Neuronal stem cell (in vitro differentiated cells): Measurements from ENCODE around the gene PLA2G4C. TPM values are rescaled to one million over a fixed set of nuclear protein-coding genes. Genes with fewer than 3 reads are reported as not detected.
A peak's percentile ranks its signal among the peaks of the same experiment; 100 is the strongest.

Experiments used
- DNase-seq: peaks from one replicate; pipeline ENCODE4 v3.0.0-alpha.2; 2013; ENCODE audit warnings: low spot score
- H2AFZ ChIP-seq: one replicate; pipeline ENCODE4 v1.6.1; 2013; ENCODE audit warnings: mild to moderate bottlenecking, low read length, inconsistent platforms
- H2AK5ac ChIP-seq: 2 replicates; pipeline ENCODE4 v1.6.1; 2013; ENCODE audit warnings: low read depth, mild to moderate bottlenecking, inconsistent platforms, low read length, moderate library complexity, mixed read lengths
- H2BK120ac ChIP-seq: 2 replicates; pipeline ENCODE4 v1.6.1; 2013; ENCODE audit warnings: low read depth, mild to moderate bottlenecking, inconsistent platforms, low read length, moderate library complexity, mixed read lengths
- H2BK12ac ChIP-seq: one replicate; pipeline ENCODE4 v1.6.1; 2013; ENCODE audit warnings: low read length, inconsistent platforms
- H2BK15ac ChIP-seq: 2 replicates; pipeline ENCODE4 v1.6.1; 2013; ENCODE audit warnings: mild to moderate bottlenecking, low read length, inconsistent platforms, mixed read lengths
- H2BK5ac ChIP-seq: one replicate; pipeline ENCODE4 v1.6.1; 2013; ENCODE audit warnings: inconsistent platforms, mild to moderate bottlenecking, low read length, moderate library complexity
- H3K14ac ChIP-seq: one replicate; pipeline ENCODE4 v1.6.1; 2013; ENCODE audit warnings: low read length, inconsistent platforms
- H3K18ac ChIP-seq: 2 replicates; pipeline ENCODE4 v1.6.1; 2013; ENCODE audit warnings: low read length, inconsistent platforms
- H3K23ac ChIP-seq: 2 replicates; pipeline ENCODE4 v1.6.1; 2013; ENCODE audit warnings: low read depth, mild to moderate bottlenecking, mixed read lengths, low read length, inconsistent platforms; ENCODE audit not compliant: poor library complexity
- H3K27ac ChIP-seq: replicated peaks from 3 replicates; pipeline ENCODE4 v1.5.1; 2013; ENCODE audit warnings: low read length, inconsistent platforms
- H3K27me3 ChIP-seq, 3 experiments: 2 replicates each; pipeline ENCODE4 v1.6.1; 2013; ENCODE audit warnings: low read length in 3 of 3, mild to moderate bottlenecking in 2 of 3, inconsistent platforms in 1 of 3, low read depth in 1 of 3, mixed read lengths in 1 of 3, moderate library complexity in 1 of 3; ENCODE audit not compliant: control insufficient read depth in 3 of 3, insufficient read depth in 3 of 3
- H3K36me3 ChIP-seq, 2 donors: replicated peaks in 1 of 2; 2 replicates each; pipeline ENCODE4 v1.6.1; 2013; ENCODE audit warnings: low read length in 2 of 2; ENCODE audit not compliant: control insufficient read depth in 2 of 2, insufficient read depth in 2 of 2
- H3K4ac ChIP-seq: 2 replicates; pipeline ENCODE4 v1.6.1; 2013; ENCODE audit warnings: inconsistent platforms, mild to moderate bottlenecking, low read length, moderate library complexity
- H3K4me1 ChIP-seq, 2 donors: 1 replicate in 1 of 2; 2 replicates in 1 of 2; pipeline ENCODE4 v1.6.1; 2013; ENCODE audit warnings: low read length in 2 of 2, low read depth in 1 of 2; ENCODE audit not compliant: control insufficient read depth in 2 of 2, insufficient read depth in 1 of 2
- H3K4me2 ChIP-seq: one replicate; pipeline ENCODE4 v1.6.1; 2013; ENCODE audit warnings: mild to moderate bottlenecking, low read length, inconsistent platforms; ENCODE audit not compliant: insufficient read depth, poor library complexity, severe bottlenecking
- H3K4me3 ChIP-seq, 2 donors: 2 replicates each; pipeline ENCODE4 v1.5.1; 2013; ENCODE audit warnings: low read length in 2 of 2, mild to moderate bottlenecking in 2 of 2, inconsistent platforms in 1 of 2, moderate library complexity in 1 of 2
- H3K79me1 ChIP-seq: one replicate; pipeline ENCODE4 v1.6.1; 2013; ENCODE audit warnings: low read depth, mild to moderate bottlenecking, inconsistent platforms, low read length, moderate library complexity
- H3K9ac ChIP-seq: one replicate; pipeline ENCODE4 v1.6.1; 2013; ENCODE audit warnings: mild to moderate bottlenecking, low read depth, low read length, inconsistent platforms; ENCODE audit not compliant: poor library complexity
- H3K9me3 ChIP-seq, 2 donors: replicated peaks in 1 of 2; 2 replicates each; pipeline versions ENCODE3 to v1.6.1; 2013; ENCODE audit warnings: low read length in 2 of 2, mild to moderate bottlenecking in 2 of 2, inconsistent platforms in 1 of 2, low read depth in 1 of 2, mixed read lengths in 1 of 2, moderate library complexity in 1 of 2; ENCODE audit not compliant: control insufficient read depth in 2 of 2, insufficient read depth in 1 of 2
- H4K8ac ChIP-seq: one replicate; pipeline ENCODE4 v1.6.1; 2013; ENCODE audit warnings: low read depth, mild to moderate bottlenecking, inconsistent platforms, low read length, moderate library complexity
- H4K91ac ChIP-seq: one replicate; pipeline ENCODE4 v1.6.1; 2013; ENCODE audit warnings: low read length, low read depth, mild to moderate bottlenecking, inconsistent platforms; ENCODE audit not compliant: poor library complexity
- WGBS, 2 donors: extraction: QIAGEN DNeasy Blood & Tissue Kit; methylation state at CpG; one replicate each; pipeline ENCODE4 v1.1.7; 2013; ENCODE audit warnings: missing lambda C conversion rate in 2 of 2, mixed read lengths in 1 of 2; ENCODE audit not compliant: insufficient read length in 2 of 2, insufficient replicate concordance in 1 of 2; ENCODE audit errors: extremely low coverage in 2 of 2; 5-methylcytosine and 5-hydroxymethylcytosine counted together
- polyA plus RNA-seq, 2 experiments: library from polyadenylated mRNA; stranded (reverse); fragments of 200-250 nt; gene quantifications; one replicate each; pipeline ENCODE4 v1.2.3, GENCODE V29; 2013

Gene PLA2G4C, protein sequence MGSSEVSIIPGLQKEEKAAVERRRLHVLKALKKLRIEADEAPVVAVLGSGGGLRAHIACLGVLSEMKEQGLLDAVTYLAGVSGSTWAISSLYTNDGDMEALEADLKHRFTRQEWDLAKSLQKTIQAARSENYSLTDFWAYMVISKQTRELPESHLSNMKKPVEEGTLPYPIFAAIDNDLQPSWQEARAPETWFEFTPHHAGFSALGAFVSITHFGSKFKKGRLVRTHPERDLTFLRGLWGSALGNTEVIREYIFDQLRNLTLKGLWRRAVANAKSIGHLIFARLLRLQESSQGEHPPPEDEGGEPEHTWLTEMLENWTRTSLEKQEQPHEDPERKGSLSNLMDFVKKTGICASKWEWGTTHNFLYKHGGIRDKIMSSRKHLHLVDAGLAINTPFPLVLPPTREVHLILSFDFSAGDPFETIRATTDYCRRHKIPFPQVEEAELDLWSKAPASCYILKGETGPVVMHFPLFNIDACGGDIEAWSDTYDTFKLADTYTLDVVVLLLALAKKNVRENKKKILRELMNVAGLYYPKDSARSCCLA
- polyA plus RNA-seq (2013, experiment 1 of 2), result 0.04 TPM
- polyA plus RNA-seq (2013, experiment 2 of 2), result 0.10 TPM

DNA sequence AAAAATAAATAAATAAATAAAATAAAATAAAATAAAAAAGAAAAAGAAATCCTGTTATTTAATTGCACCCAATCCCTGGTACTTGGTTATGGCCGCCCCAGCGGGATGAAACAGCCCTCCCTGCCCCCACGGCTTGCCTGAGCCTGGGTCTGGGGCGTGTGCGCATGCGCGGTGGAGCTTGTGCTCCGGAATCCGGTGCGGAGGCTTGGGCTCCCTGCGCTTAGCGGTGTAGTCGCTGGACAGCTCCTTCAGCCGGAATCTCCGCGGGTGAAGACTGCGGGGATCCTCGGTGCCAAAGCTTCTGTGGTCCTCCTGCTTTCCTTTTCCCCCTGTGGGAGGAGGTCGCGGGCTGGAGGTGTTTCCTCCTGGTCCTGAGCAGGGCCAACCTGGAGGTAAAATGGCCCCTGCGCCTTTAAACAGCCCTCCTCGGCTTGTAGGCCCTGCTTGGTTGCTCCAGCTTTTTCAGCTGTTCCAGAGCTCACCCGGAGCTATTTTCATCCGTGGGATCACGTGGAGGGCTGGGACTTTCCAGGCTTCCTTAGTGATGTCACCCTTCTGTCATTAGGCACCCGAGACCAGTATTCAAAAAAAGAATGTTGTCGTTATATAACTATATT lies at the start of gene PLA2G4C:
TSS of gene PLA2G4C (minus strand) at position 468 of the 617 bp plus-strand sequence. CDS start 4,288 bp downstream, outside the sequence.
- no peak within 1 kb of the TSS for H4K91ac ChIP-seq

DNA sequence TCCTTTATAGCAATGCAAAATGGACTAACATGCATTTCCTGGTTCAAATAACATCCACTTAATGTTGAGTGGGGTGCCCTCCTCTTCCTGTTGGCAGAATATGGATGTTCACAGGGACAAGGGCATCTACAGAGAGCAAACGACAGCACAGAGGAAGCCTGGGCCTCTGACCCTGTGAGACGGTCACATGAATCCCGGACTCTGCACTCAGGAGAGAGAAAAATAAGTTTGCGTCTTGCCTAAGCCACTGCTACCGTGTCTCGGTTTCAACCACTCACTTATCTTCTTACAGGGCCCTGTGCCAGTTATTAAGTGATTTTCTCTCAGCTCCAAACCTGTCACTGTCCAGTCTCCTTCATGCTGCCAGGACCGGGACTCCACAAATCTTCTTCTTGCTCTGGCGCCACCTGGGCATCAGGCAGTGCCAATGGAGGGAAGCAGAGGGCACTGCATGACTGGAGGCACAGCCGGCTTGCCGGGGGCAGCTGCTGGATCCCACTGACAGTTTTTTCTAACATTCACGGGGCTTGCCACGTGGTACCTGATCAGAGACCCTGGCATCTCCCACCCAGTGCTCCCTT lies 47.7 kb upstream of the PLA2G4C start:
- no peak overlapping the region for H2BK15ac ChIP-seq
- no peak overlapping the region for H3K14ac ChIP-seq
- no peak overlapping the region for H3K4me2 ChIP-seq
- H3K36me3 ChIP-seq, result peaks cover 40 to 89% of the 10 kb centered on the region in 2 donors
- H4K91ac ChIP-seq, result no peak overlapping the region
- H3K79me1 ChIP-seq, result no peaks in the 10 kb centered on the region
- H4K8ac ChIP-seq, result no peak overlapping the region
- no peak overlapping the region for H2AK5ac ChIP-seq
- H3K9ac ChIP-seq, result no peak overlapping the region
- no peak overlapping the region for H2BK120ac ChIP-seq
- H3K27me3 ChIP-seq, result peaks cover 0 to 2% (median 0%) of the 10 kb centered on the region in 3 experiments
- no peak for DNase-seq
- no peak overlapping the region for H3K4ac ChIP-seq
- no peak overlapping the region for H3K23ac ChIP-seq
- no peak overlapping the region for H2AFZ ChIP-seq
- H3K18ac ChIP-seq, result no peak overlapping the region
- H2BK5ac ChIP-seq, result no peak overlapping the region
- H3K9me3 ChIP-seq, result no peaks in the 10 kb centered on the region
- no peak overlapping the region for H2BK12ac ChIP-seq
- WGBS, 2 donors, result no CpG with 5 or more reads among the region's 12 CpGs
- H3K4me3 ChIP-seq, result no peak overlapping the region
- no peaks in the 10 kb centered on the region for H3K4me1 ChIP-seq
- H3K27ac ChIP-seq, result no peak overlapping the region

More for the DNA sequence above, at the start of gene PLA2G4C:
- H3K36me3 ChIP-seq, result peaks cover 5 to 13% of the 10 kb centered on the region in 2 donors
- H2AFZ ChIP-seq, result peak within 1 kb of the TSS; percentile 96
- H4K8ac ChIP-seq, result no peak within 1 kb of the TSS
- H2BK12ac ChIP-seq, result no peak within 1 kb of the TSS
- DNase-seq, result peak; percentile 78
- peaks cover 0 to 1% of the 10 kb centered on the region in 2 donors for H3K4me1 ChIP-seq
- H3K9me3 ChIP-seq, result no peaks in the 10 kb centered on the region
- H3K4me2 ChIP-seq, result peak within 1 kb of the TSS; percentile 21
- no peak within 1 kb of the TSS for H3K4ac ChIP-seq
- peak within 1 kb of the TSS; percentile 58 to 66 for H3K4me3 ChIP-seq
- no peak within 1 kb of the TSS for H2BK120ac ChIP-seq
- H2BK5ac ChIP-seq, result no peak within 1 kb of the TSS
- no peaks in the 10 kb centered on the region for H3K79me1 ChIP-seq
- no peak within 1 kb of the TSS for H3K14ac ChIP-seq
- no peaks in the 10 kb centered on the region for H3K27me3 ChIP-seq
- peak within 1 kb of the TSS; percentile 81 for H3K18ac ChIP-seq
- no peak within 1 kb of the TSS for H2AK5ac ChIP-seq
- no peak within 1 kb of the TSS for H3K27ac ChIP-seq
- no peak within 1 kb of the TSS for H2BK15ac ChIP-seq
- WGBS, 2 donors, result no CpG with 5 or more reads among the region's 27 CpGs
- H3K9ac ChIP-seq, result no peak within 1 kb of the TSS
- no peak within 1 kb of the TSS for H3K23ac ChIP-seq

DNA sequence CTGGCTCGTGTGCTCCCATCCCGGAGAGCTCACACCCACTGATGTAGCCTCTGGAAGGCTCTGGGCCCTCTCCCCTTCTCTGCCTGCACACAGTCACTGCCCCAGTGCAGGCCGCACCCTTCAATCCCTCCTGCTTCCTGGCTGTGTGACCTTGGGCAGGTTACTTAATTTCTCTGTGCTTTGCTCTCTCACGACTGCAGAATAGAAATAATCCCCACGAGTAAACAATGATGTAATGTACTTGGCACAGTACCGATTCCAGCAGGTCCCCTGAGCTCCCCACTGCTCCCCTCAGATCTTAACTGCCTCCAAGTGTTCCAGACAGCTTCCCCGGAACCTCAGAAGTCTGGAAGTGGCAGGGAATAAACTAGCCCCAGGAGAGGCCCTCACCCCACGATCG lies 43.4 kb upstream of the PLA2G4C start:
- H2BK120ac ChIP-seq, result no peak overlapping the region

More for the DNA sequence above, 43.4 kb upstream of the PLA2G4C start:
- H2AK5ac ChIP-seq, result no peak overlapping the region
- no peak overlapping the region for H3K14ac ChIP-seq
- H3K18ac ChIP-seq, result no peak overlapping the region
- H2BK5ac ChIP-seq, result no peak overlapping the region
- no peaks in the 10 kb centered on the region for H3K9me3 ChIP-seq
- no peak overlapping the region for H3K23ac ChIP-seq
- H4K8ac ChIP-seq, result no peak overlapping the region
- no peak overlapping the region for H3K4me2 ChIP-seq
- H3K9ac ChIP-seq, result no peak overlapping the region
- H3K27ac ChIP-seq, result no peak overlapping the region
- H2BK15ac ChIP-seq, result no peak overlapping the region
- WGBS, 2 donors, result no CpG with 5 or more reads among the region's 9 CpGs
- no peak overlapping the region for H4K91ac ChIP-seq
- DNase-seq, result no peak
- no peak overlapping the region for H2BK12ac ChIP-seq
- no peaks in the 10 kb centered on the region for H3K79me1 ChIP-seq
- H3K4ac ChIP-seq, result no peak overlapping the region
- no peaks in the 10 kb centered on the region for H3K4me1 ChIP-seq
- peaks cover 34 to 90% of the 10 kb centered on the region in 2 donors for H3K36me3 ChIP-seq
- no peak overlapping the region for H2AFZ ChIP-seq
- H3K27me3 ChIP-seq, result peaks cover 0 to 2% (median 0%) of the 10 kb centered on the region in 3 experiments
- no peak overlapping the region for H3K4me3 ChIP-seq
